HepG2 (cell line): ENCODE measurements around the gene FOSL2. TPM values are rescaled to one million over a fixed set of nuclear protein-coding genes. Genes with fewer than 3 reads are reported as not detected.

ENCODE experiments used
- ATAC-seq: fragments of 200-7000 bp; cut with Tn5 transposase; 3 replicates; pipeline ENCODE4 v1.9.1; 2020; ENCODE audit warnings: mild to moderate bottlenecking, moderate library complexity
- BruUV-seq: library from RNA; stranded (reverse); fragments of 400-500 nt; replicated peaks from 2 replicates; lab custom pipeline; 2021; lab: Mats Ljungman, UMichigan
- CTCF ChIA-PET: fragments of 300-600 bp; formaldehyde crosslinking; extraction: SDS; loops from one replicate; lab custom pipeline; 2021; ENCODE audit warnings: low total read pairs, inconsistent platforms, low intra/inter-chr PET ratio; lab: Yijun Ruan, JAX
- POLR2A ChIA-PET: fragments of 350-600 bp; sonication (Branson Sonifier 250); formaldehyde crosslinking; loops from one replicate; lab custom pipeline; 2020; ENCODE audit warnings: antibody characterized with exemption, inconsistent platforms; lab: Yijun Ruan, JAX
- DNase-seq: peaks from one replicate; pipeline ENCODE4 v3.0.0-alpha.2; 2015; ENCODE audit warnings: low spot score
- FAIRE-seq: peaks from 3 replicates; lab custom pipeline; 2011; peaks lifted over from hg19 to GRCh38; lab: Jason Lieb, UNC
- H2AFZ ChIP-seq: one replicate; pipeline ENCODE4 v1.6.1; 2011; ENCODE audit warnings: low read length, inconsistent platforms
- H3K27ac ChIP-seq: fragments of 300-600 bp; 3 replicates; pipeline ENCODE4 v1.8.0; 2011; ENCODE audit warnings: mixed run types, mild to moderate bottlenecking, mixed read lengths, low read length, inconsistent platforms; ENCODE audit not compliant: insufficient read depth; ENCODE audit errors: extremely low read length
- H3K27me3 ChIP-seq, 2 experiments: fragments of 200-600 bp in 1 of 2; 2 replicates in 1 of 2; 3 replicates in 1 of 2; pipeline versions ENCODE4 v1.6.0 to v1.8.0; 2011; ENCODE audit warnings: low read length in 2 of 2, mild to moderate bottlenecking in 2 of 2, moderate library complexity in 2 of 2, inconsistent platforms in 1 of 2; ENCODE audit not compliant: insufficient read depth in 2 of 2, control insufficient read depth in 1 of 2
- H3K36me3 ChIP-seq, 2 experiments: fragments of 200-600 bp in 1 of 2; replicated peaks in 1 of 2; 2 replicates in 1 of 2; 3 replicates in 1 of 2; pipeline versions ENCODE4 v1.5.1 to v1.8.0; 2011; ENCODE audit warnings: low read length in 2 of 2, inconsistent platforms in 1 of 2; ENCODE audit not compliant: insufficient read depth in 2 of 2, control insufficient read depth in 1 of 2
- H3K4me1 ChIP-seq: 2 replicates; pipeline ENCODE4 v1.5.1; 2012; ENCODE audit warnings: low read length, inconsistent platforms; ENCODE audit not compliant: insufficient read depth
- H3K4me2 ChIP-seq: 2 replicates; pipeline ENCODE4 v1.6.0; 2011; ENCODE audit warnings: low read depth, low read length, inconsistent platforms
- H3K4me3 ChIP-seq, 3 experiments: fragments of 200-600 bp in 1 of 3; sonication (generic), shearing (Covaris generic) in 1 of 3; replicated peaks in 1 of 3; 2 replicates each; pipeline ENCODE4 v1.5.1; 2011 to 2016; ENCODE audit warnings: low read length in 3 of 3, inconsistent platforms in 2 of 3, low read depth in 2 of 3, mild to moderate bottlenecking in 2 of 3, control low read depth in 1 of 3, mixed read lengths in 1 of 3; ENCODE audit not compliant: insufficient read depth in 1 of 3
- H3K79me2 ChIP-seq: one replicate; pipeline ENCODE4 v1.6.1; 2011; ENCODE audit warnings: low read length, inconsistent platforms; ENCODE audit not compliant: insufficient read depth
- H3K9ac ChIP-seq: 2 replicates; pipeline ENCODE4 v1.6.0; 2011; ENCODE audit warnings: mild to moderate bottlenecking, low read depth, low read length, inconsistent platforms; ENCODE audit not compliant: insufficient read depth
- H3K9me3 ChIP-seq: 2 replicates; pipeline ENCODE4 v1.5.1; 2012; ENCODE audit warnings: mild to moderate bottlenecking, low read length
- H4K20me1 ChIP-seq: 2 replicates; pipeline ENCODE4 v1.6.0; 2011; ENCODE audit warnings: inconsistent platforms, mild to moderate bottlenecking, low read length, moderate library complexity; ENCODE audit not compliant: insufficient read depth
- FOXA1 ChIP-seq, 2 experiments: fragments of 450-650 bp in 1 of 2; sonication (generic) in 1 of 2; formaldehyde crosslinking in 1 of 2; IDR thresholded peaks; 2 replicates each; pipeline versions ENCODE4 v1.4.0 to v1.6.1; 2016 to 2020; ENCODE audit warnings: missing genetic modification reagents in 1 of 2
- FOXA3 ChIP-seq: IDR thresholded peaks from 2 replicates; pipeline ENCODE4 v1.6.1; 2016; ENCODE audit warnings: missing genetic modification reagents, missing compliant biosample characterization
- HNF4A ChIP-seq: sonication (generic); formaldehyde crosslinking; IDR thresholded peaks from 2 replicates; pipeline ENCODE4 v1.4.0; 2020; ENCODE audit warnings: missing genetic modification reagents
- HNRNPUL1 ChIP-seq: fragments of 200-400 bp; formaldehyde crosslinking; IDR thresholded peaks from 2 replicates; pipeline ENCODE4 v1.6.1; 2017; ENCODE audit warnings: low read depth, mild to moderate bottlenecking, low read length, moderate library complexity
- KAT8 ChIP-seq: IDR thresholded peaks from 2 replicates; pipeline ENCODE4 v1.6.1; 2016; ENCODE audit warnings: missing genetic modification reagents, missing compliant biosample characterization
- KLF11 ChIP-seq: IDR thresholded peaks from 2 replicates; pipeline ENCODE4 v1.6.1; 2016; ENCODE audit warnings: missing compliant biosample characterization
- PATZ1 ChIP-seq: sonication (generic); formaldehyde crosslinking; IDR thresholded peaks from 2 replicates; pipeline ENCODE4 v1.4.0; 2020; ENCODE audit warnings: missing genetic modification reagents
- ZBTB10 ChIP-seq: sonication (generic); formaldehyde crosslinking; IDR thresholded peaks from 2 replicates; pipeline ENCODE4 v1.4.0; 2020; ENCODE audit warnings: missing genetic modification reagents, borderline replicate concordance
- ZFX ChIP-seq: sonication (generic); formaldehyde crosslinking; IDR thresholded peaks from 2 replicates; pipeline ENCODE4 v1.4.0; 2020; ENCODE audit warnings: mild to moderate bottlenecking, low read depth, missing genetic modification reagents, moderate library complexity
- ZNF180 ChIP-seq: sonication (generic); formaldehyde crosslinking; IDR thresholded peaks from 2 replicates; pipeline ENCODE4 v1.4.0; 2020; ENCODE audit warnings: low read depth, missing genetic modification reagents, borderline replicate concordance
- ZNF296 ChIP-seq: sonication (generic); formaldehyde crosslinking; conservative IDR thresholded peaks from 2 replicates; pipeline ENCODE4 v1.5.0; 2020; ENCODE audit warnings: mild to moderate bottlenecking, missing genetic modification reagents
- ZNF460 ChIP-seq: sonication (generic); formaldehyde crosslinking; IDR thresholded peaks from 2 replicates; pipeline ENCODE4 v1.5.1; 2020; ENCODE audit warnings: missing genetic modification reagents, mild to moderate bottlenecking, borderline replicate concordance
- ZNF564 ChIP-seq: sonication (generic); formaldehyde crosslinking; IDR thresholded peaks from 2 replicates; pipeline ENCODE4 v1.8.1; 2023; ENCODE audit warnings: mild to moderate bottlenecking, missing genetic modification reagents
- ZNF674 ChIP-seq: sonication (generic); formaldehyde crosslinking; IDR thresholded peaks from 2 replicates; pipeline ENCODE4 v1.5.0; 2020; ENCODE audit warnings: low read depth, mild to moderate bottlenecking, missing genetic modification reagents
- ZSCAN20 ChIP-seq: sonication (generic); formaldehyde crosslinking; IDR thresholded peaks from 2 replicates; pipeline ENCODE4 v1.4.0; 2020; ENCODE audit warnings: missing genetic modification reagents, mild to moderate bottlenecking, borderline replicate concordance
- WGBS: methylation state at CpG from one replicate; pipeline ENCODE4 v1.1.6; 2017; ENCODE audit warnings: low lambda C conversion rate; 5-methylcytosine and 5-hydroxymethylcytosine counted together
- in situ Hi-C: cut with HindIII; loops from 2 replicates; pipeline ENCODE4 v1.10.0; 2017; ENCODE audit warnings: low pct_unique_long_range_greater_than_20kb; ENCODE audit not compliant: extremely low pct_ligation_motif_present
- intact Hi-C: fragments of 100-400 bp; cut with micrococcal nuclease; formaldehyde crosslinking; loops from one replicate; pipeline ENCODE4 v1.10.0; 2022; ENCODE audit not compliant: unreplicated experiment
- polyA plus RNA-seq, 8 experiments: library from polyadenylated mRNA; depleted of rRNA in 3 of 8; stranded (reverse) in 7 of 8; unstranded in 1 of 8; fragments of >200 nt; fragmentation: Illumina TruSeq in 4 of 8; extraction: Trizol in 4 of 8; gene quantifications; 2 replicates each; pipeline versions ENCODE4 v1.2.1 to v1.2.3, GENCODE V29; 2011 to 2016; ENCODE audit warnings: low read depth in 4 of 8, missing spikeins in 1 of 8, mixed read lengths in 1 of 8; ENCODE audit not compliant: insufficient read depth in 1 of 8
- total RNA-seq, 5 experiments: library from RNA; depleted of rRNA; stranded (reverse); fragments of >200 nt; fragmentation: Illumina TruSeq; extraction: Trizol; gene quantifications; 2 replicates each; pipeline ENCODE4 v1.2.3, GENCODE V29; 2016; ENCODE audit warnings: low read depth in 1 of 5
- TF ChIP-seq, protein P1 (sequence below): sonication (generic); formaldehyde crosslinking; IDR thresholded peaks from 2 replicates; pipeline ENCODE4 v1.8.1; 2023; ENCODE audit warnings: mild to moderate bottlenecking, missing genetic modification reagents

FOSL2 gene
- total and polyA plus RNA-seq, 2 of the 13 experiments (the other 11 are each of a cell fraction or from before 2014, with no cell fraction given): 3.4 to 18.1 TPM

- in situ Hi-C loops (no loop called here), intact Hi-C loops (no loop called here)
- Histone ChIP-seq H3K9me3 (peaks cover 7% of the 10 kb centered on the region; the same call in 1 of the 2 replicates), H4K20me1 (no peaks in the 10 kb centered on the region), H2AFZ (no peak overlapping the region), H3K36me3 (no peaks in the 10 kb centered on the region), H3K4me1 (peaks cover 43% of the 10 kb centered on the region), H3K4me3 (no peak overlapping the region), H3K27me3 (no peaks in the 10 kb centered on the region), H3K9ac (no peak overlapping the region), H3K4me2 (peak overlapping the region; percentile 23), H3K79me2 (no peaks in the 10 kb centered on the region), H3K27ac (no peak overlapping the region)
- BruUV-seq: no TSS peak
- ChIA-PET CTCF (no interaction called here), POLR2A (interaction anchor here (1.8 kb wide), 1 partner anchor 9 kb away, joined by 5 read pairs; no protein-coding TSS in a partner anchor)
- ATAC-seq: peak; percentile 62
- DNase-seq: peak; percentile 43
- WGBS: 13% methylated on average over 5 of the region's 5 CpGs
- peak; percentile 52 for FAIRE-seq
- TF ChIP-seq, protein P1, sequence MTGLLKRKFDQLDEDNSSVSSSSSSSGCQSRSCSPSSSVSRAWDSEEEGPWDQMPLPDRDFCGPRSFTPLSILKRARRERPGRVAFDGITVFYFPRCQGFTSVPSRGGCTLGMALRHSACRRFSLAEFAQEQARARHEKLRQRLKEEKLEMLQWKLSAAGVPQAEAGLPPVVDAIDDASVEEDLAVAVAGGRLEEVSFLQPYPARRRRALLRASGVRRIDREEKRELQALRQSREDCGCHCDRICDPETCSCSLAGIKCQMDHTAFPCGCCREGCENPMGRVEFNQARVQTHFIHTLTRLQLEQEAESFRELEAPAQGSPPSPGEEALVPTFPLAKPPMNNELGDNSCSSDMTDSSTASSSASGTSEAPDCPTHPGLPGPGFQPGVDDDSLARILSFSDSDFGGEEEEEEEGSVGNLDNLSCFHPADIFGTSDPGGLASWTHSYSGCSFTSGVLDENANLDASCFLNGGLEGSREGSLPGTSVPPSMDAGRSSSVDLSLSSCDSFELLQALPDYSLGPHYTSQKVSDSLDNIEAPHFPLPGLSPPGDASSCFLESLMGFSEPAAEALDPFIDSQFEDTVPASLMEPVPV (CRISPR knock-in tag): no peak
- TF ChIP-seq PATZ1 (CRISPR knock-in tag) (no peak), HNRNPUL1 (no peak), ZNF296 (CRISPR knock-in tag) (no peak), ZSCAN20 (CRISPR knock-in tag) (no peak), FOXA3 (CRISPR knock-in tag) (peak; percentile 61), KAT8 (CRISPR knock-in tag) (no peak), ZNF564 (no peak), ZNF674 (CRISPR knock-in tag) (no peak), ZBTB10 (CRISPR knock-in tag) (no peak), KLF11 (CRISPR knock-in tag) (no peak), ZNF460 (CRISPR knock-in tag) (no peak), ZFX (CRISPR knock-in tag) (peak; percentile 13; the same call in 1 of the 2 replicates), ZNF180 (CRISPR knock-in tag) (no peak), FOXA1 (IDR thresholded peaks at IDR 0.05) (no peak), FOXA1 (CRISPR knock-in tag; IDR thresholded peaks at IDR 0.05) (peak; percentile 60), HNF4A (no peak)
Measured at GRCh38 chr2:28437918-28438317, 45.3 kb downstream of the FOSL2 start.
